GM23338 (cell line): ENCODE data around the gene SUSD4. TPM values are rescaled to one million over a fixed set of nuclear protein-coding genes. Genes with fewer than 3 reads are reported as not detected.

Experiments used
- ATAC-seq: fragments of 200-7000 bp; cut with Tn5 transposase; 3 replicates; pipeline ENCODE4 v1.9.1; 2020
- DNase-seq: peaks from one replicate; pipeline ENCODE4 v3.0.0-alpha.2; 2015; ENCODE audit warnings: low spot score
- H2AFZ ChIP-seq: fragments of 200-600 bp; sonication (generic); 2 replicates; pipeline ENCODE4 v1.8.0; 2016; ENCODE audit warnings: antibody characterized with exemption, mild to moderate bottlenecking, moderate library complexity
- H3F3A ChIP-seq: fragments of 200-600 bp; sonication (generic); replicated peaks from 2 replicates; pipeline ENCODE4 v1.8.0; 2017; ENCODE audit warnings: antibody characterized with exemption, mixed run types, low read depth
- H3K27ac ChIP-seq: fragments of 200-600 bp; sonication (generic); 2 replicates; pipeline ENCODE4 v1.6.1; 2016; ENCODE audit warnings: low read depth
- H3K27me3 ChIP-seq: fragments of 200-600 bp; sonication (generic); 2 replicates; pipeline ENCODE4 v1.8.0; 2016; ENCODE audit warnings: mild to moderate bottlenecking, mixed run types, moderate library complexity; ENCODE audit not compliant: insufficient read depth
- H3K36me3 ChIP-seq: fragments of 200-600 bp; sonication (generic); 2 replicates; pipeline ENCODE4 v1.8.0; 2016; ENCODE audit warnings: mild to moderate bottlenecking; ENCODE audit not compliant: insufficient read depth
- H3K4me1 ChIP-seq: fragments of 200-600 bp; sonication (generic); 2 replicates; pipeline ENCODE4 v1.8.0; 2016; ENCODE audit warnings: mild to moderate bottlenecking, moderate library complexity; ENCODE audit not compliant: insufficient read depth
- H3K4me2 ChIP-seq: fragments of 200-600 bp; sonication (generic); 2 replicates; pipeline ENCODE4 v1.7.1; 2017; ENCODE audit warnings: mixed run types
- H3K4me3 ChIP-seq: fragments of 200-600 bp; sonication (generic); 2 replicates; pipeline ENCODE4 v1.6.1; 2016; ENCODE audit warnings: mixed run types
- H3K79me2 ChIP-seq: fragments of 200-600 bp; sonication (generic); replicated peaks from 2 replicates; pipeline ENCODE4 v1.8.0; 2017; ENCODE audit warnings: mild to moderate bottlenecking; ENCODE audit not compliant: insufficient read depth
- H3K9me2 ChIP-seq: fragments of 200-600 bp; sonication (generic); 2 replicates; pipeline ENCODE4 v1.8.0; 2017; ENCODE audit not compliant: insufficient read depth
- H4K20me1 ChIP-seq: fragments of 200-600 bp; sonication (generic); replicated peaks from 2 replicates; pipeline ENCODE4 v1.8.0; 2017; ENCODE audit warnings: mild to moderate bottlenecking; ENCODE audit not compliant: insufficient read depth
- H3K27ac Mint-ChIP-seq: 2 replicates; pipeline ENCODE4 v1.8.0; 2020; ENCODE audit warnings: inconsistent platforms, mild to moderate bottlenecking, moderate library complexity, mixed read lengths
- H3K27me3 Mint-ChIP-seq: 3 replicates; pipeline ENCODE4 v1.8.0; 2022; ENCODE audit warnings: low read depth, mild to moderate bottlenecking, moderate library complexity, mixed read lengths, inconsistent platforms; ENCODE audit not compliant: insufficient read depth, poor library complexity
- H3K36me3 Mint-ChIP-seq: 3 replicates; pipeline ENCODE4 v1.8.0; 2021; ENCODE audit warnings: low read depth, mild to moderate bottlenecking, inconsistent platforms, moderate library complexity, mixed read lengths
- H3K4me1 Mint-ChIP-seq: 3 replicates; pipeline ENCODE4 v1.8.0; 2020; ENCODE audit warnings: mild to moderate bottlenecking, inconsistent platforms, mixed read lengths
- H3K4me3 Mint-ChIP-seq: 3 replicates; pipeline ENCODE4 v1.8.0; 2021; ENCODE audit warnings: moderate library complexity, mild to moderate bottlenecking, inconsistent platforms, mixed read lengths
- H3K9me3 Mint-ChIP-seq: 3 replicates; pipeline ENCODE4 v1.8.0; 2020; ENCODE audit warnings: moderate library complexity, mild to moderate bottlenecking, inconsistent platforms, mixed read lengths
- CREB1 ChIP-seq: fragments of 250-450 bp; sonication (Bioruptor Pico); IDR thresholded peaks from 2 replicates; pipeline ENCODE4 v1.5.0; 2020; ENCODE audit warnings: low read depth, mild to moderate bottlenecking, moderate library complexity
- CTCF ChIP-seq, 2 experiments: fragments of 200-600 bp in 1 of 2; sonication (generic) in 1 of 2; conservative IDR thresholded peaks; 2 replicates each; pipeline versions ENCODE4 v1.5.1 to v1.6.1; 2016 to 2017; ENCODE audit warnings: antibody characterized with exemption in 2 of 2, low read depth in 2 of 2, mild to moderate bottlenecking in 2 of 2, moderate library complexity in 1 of 2
- EZH2 ChIP-seq: fragments of 200-600 bp; sonication (generic); IDR thresholded peaks from one replicate; pipeline ENCODE4 v1.8.0; 2017; ENCODE audit warnings: antibody characterized with exemption, mild to moderate bottlenecking, low read depth; ENCODE audit not compliant: unreplicated experiment
- EZH2phosphoT487 ChIP-seq: fragments of 200-600 bp; sonication (generic); IDR thresholded peaks from one replicate; pipeline ENCODE4 v1.8.1; 2018; ENCODE audit warnings: antibody characterized with exemption; ENCODE audit not compliant: unreplicated experiment
- ZNF462 ChIP-seq: fragments of 250-450 bp; sonication (Bioruptor Pico); IDR thresholded peaks from 2 replicates; pipeline ENCODE4 v1.5.0; 2020; ENCODE audit warnings: mild to moderate bottlenecking, moderate library complexity
- polyA plus RNA-seq: library from polyadenylated mRNA; unstranded; fragments of >200 nt; fragmentation: Nextera tagmentation; extraction: Ambion mirVana; gene quantifications from 2 replicates; pipeline ENCODE4 v1.2.1, GENCODE V29; 2016
- total RNA-seq: library from RNA; depleted of rRNA; stranded (reverse); fragments of >200 nt; shearing (Covaris generic); gene quantifications from 2 replicates; pipeline ENCODE4 v1.2.3, GENCODE V29; 2014

The SUSD4 gene
- total and polyA plus RNA-seq, 2 experiments from 2014 or later, result 2.3 to 3.6 TPM

- no peak for TF ChIP-seq CTCF (conservative IDR thresholded peaks at IDR 0.05; ENCODE audit: low read depth in 2 of 2)
These were observed 132.9 kb downstream of the SUSD4 start (continued) for GRCh38 chr1:223231011-223231572.

- Histone ChIP-seq H3K4me3 (no peak overlapping the region), H2AFZ (no peak overlapping the region), H3K79me2 (no peaks in the 10 kb centered on the region), H4K20me1 (no peaks in the 10 kb centered on the region), H3K4me2 (no peak overlapping the region), H3K4me1 (no peaks in the 10 kb centered on the region), H3K9me2 (peaks cover 6% of the 10 kb centered on the region; the same call in 1 of the 2 replicates), H3K27me3 (no peaks in the 10 kb centered on the region), H3F3A (no peaks in the 10 kb centered on the region), H3K36me3 (no peaks in the 10 kb centered on the region), H3K27ac (no peak overlapping the region)
- Mint-ChIP-seq H3K27ac (no peak overlapping the region), H3K36me3 (no peaks in the 10 kb centered on the region), H3K4me1 (no peaks in the 10 kb centered on the region; the same call in 1 of the 3 replicates), H3K4me3 (no peak overlapping the region), H3K9me3 (no peaks in the 10 kb centered on the region), H3K27me3 (peaks cover 1% of the 10 kb centered on the region)
- DNase-seq, result no peak
- no peak for ATAC-seq
- TF ChIP-seq ZNF462, result no peak
- TF ChIP-seq CTCF (conservative IDR thresholded peaks at IDR 0.05; ENCODE audit: low read depth in 2 of 2), result no peak
- no peak for TF ChIP-seq CREB1 (CRISPR knock-in tag)
- TF ChIP-seq EZH2, result no peak
- no peak for TF ChIP-seq EZH2phosphoT487
These were observed 133.7 kb downstream of the SUSD4 start for GRCh38 chr1:223230161-223230881.
